GM19351 (cell line): ENCODE data around the gene IFT81.
"Not testable (repeated sequence)": the region's sequence is repeated elsewhere in the genome, so short reads cannot be mapped to it uniquely, and the experiment has no call there.

Source experiments
- ATAC-seq: cut with Tn5 transposase; IDR thresholded peaks from one replicate; pipeline ENCODE4 v1.9.1; 2021; ENCODE audit warnings: mild to moderate bottlenecking, moderate library complexity; ENCODE audit not compliant: unreplicated experiment

Gene IFT81

DNA sequence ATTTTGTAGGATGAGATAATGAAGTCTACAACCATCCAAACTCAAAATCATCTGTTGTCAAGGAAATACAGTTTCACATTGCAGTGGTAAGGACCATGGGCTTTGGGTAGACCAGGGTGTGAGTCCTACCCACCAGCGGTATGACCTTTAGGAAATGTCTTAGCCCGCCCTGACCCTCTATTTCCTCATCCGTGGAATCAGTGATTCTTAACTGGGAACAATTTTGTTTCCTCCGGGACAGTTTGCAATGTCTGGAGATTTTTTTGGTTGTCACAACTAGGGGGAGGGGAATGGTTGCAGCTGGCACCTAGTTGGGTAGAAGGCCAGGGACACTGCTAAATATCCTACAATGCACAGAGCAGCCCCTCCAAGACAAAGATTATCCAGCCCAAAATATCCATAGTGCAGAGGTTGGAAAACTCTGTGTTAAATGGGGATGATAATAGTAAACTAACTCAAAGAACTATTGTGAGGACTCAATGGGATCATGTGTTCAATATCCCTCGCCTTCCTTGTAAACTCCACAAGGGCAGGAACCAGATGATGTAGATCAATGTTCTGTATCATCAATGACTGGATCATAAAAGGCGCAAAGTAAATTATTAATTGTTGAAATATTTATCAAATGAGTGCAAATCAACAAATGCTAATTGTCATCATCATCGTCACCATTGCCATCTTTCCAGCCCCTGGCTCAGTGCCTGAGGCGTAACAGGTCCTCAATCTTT lies 15.7 kb upstream of the IFT81 start:
- no peak for ATAC-seq

DNA sequence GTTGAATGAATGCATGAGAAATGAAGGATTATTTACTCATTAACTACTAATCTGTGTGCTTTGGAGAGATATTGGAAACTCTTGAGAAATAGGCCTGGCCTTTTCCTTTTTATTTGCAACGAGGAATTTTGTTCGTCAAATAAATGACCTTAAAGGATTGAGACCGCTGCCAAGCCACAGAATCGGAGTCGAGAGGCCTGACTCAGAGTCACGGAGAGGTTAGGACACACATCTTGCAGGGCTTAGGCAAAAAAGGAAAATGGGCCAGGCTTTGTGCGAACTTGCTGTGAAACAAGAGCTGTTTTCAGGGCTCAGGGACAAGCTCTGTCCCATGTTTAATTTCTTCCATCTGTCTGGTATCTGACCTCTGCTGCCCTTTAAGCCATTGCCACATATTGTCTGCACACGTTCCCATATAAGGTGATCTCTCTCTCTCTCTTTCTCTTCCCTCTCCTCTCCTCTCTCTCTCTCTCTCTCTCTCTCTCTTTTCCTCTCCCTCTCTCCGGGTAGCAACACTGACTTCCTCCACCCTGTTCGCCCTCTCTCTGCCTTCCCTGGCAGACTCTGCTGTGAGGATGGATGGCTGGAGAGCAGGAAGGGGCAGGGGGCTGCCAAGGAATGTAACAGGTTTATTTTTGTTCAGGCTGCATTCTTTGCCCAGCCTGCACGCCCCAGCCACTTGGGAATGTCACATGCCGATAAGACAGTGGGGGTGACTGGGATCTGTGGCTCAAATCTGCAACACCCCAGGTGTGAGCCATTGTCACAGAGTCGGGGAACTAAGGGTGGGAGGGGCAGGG lies 14.9 kb upstream of the IFT81 start:
- no peak for ATAC-seq

GRCh38 chr12:110109837-110110535 lies 14.2 kb upstream of the IFT81 start:
- no peak for ATAC-seq

- ATAC-seq: no peak
These were observed 12.5 kb upstream of the IFT81 start for GRCh38 chr12:110111476-110112334.

- ATAC-seq: no peak
These were observed 11.9 kb upstream of the IFT81 start for GRCh38 chr12:110112335-110112660.

- ATAC-seq: no peak
These were observed 9.6 kb upstream of the IFT81 start for GRCh38 chr12:110114528-110114937.

DNA sequence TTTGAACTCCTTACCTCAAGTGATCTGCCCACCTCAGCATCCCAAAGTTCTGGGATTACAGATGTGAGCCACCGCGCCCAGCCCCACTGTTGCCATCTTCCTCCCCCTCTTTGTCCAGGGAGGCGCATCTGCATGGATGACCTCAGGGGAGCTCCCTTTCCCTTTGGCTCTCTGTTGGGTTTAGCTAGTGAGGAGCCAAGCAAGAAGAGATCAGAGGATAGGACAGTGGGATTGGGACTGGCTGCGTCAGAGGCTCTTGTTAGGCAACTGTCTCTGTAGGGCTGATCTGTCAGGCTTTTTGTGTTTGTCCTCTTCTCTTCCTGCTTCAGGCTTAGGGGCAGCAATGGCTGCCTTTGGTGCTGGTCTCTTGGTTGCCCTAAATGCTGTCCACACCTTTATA lies 8.5 kb upstream of the IFT81 start:
- no peak for ATAC-seq

DNA sequence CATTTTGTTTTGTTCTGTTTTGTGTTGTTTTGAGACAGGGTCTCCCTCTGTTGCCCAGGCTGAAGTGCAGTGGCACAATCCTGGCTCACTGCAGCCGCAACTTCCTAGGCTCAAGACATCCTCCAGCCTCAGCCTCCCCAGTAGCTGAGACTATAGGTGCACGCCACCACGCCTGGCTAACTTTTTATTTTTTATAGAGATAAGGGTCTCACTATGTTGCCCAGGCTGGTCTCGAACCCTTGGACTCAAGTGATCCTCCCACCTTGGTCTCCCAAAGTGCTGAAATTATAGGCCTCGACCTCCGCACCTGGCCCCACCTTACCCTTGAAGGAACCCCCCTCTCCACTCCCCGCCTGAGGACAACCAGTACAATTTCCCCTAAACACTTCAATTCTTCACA lies 7.5 kb upstream of the IFT81 start:
- no peak for ATAC-seq

DNA sequence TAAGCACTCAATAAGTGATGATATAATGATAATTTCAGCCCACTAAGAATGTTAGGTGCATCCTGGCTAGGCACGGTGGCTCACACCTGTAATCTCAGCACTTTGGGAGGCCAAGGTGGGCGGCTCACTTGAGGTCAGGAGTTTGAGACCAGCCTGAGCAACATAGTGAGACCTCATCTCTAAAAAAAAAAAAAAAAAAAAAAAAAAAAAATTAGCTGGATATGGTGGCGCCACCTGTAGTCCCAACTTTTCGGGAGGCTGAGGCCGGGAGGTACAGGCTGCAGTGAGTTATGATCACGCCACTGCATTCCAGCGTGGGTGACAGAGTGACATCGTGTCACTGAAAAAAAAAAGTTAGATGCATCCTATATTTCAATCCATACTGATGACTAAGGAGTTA lies 6.9 kb upstream of the IFT81 start:
- ATAC-seq: not testable (repeated sequence)

GRCh38 chr12:110117956-110118685 lies 6.0 kb upstream of the IFT81 start:
- ATAC-seq: no peak

GRCh38 chr12:110122929-110123328 lies 1.2 kb upstream of the IFT81 start:
- no peak for ATAC-seq

- peak; percentile 66 for ATAC-seq
These were observed 263 bp upstream of the IFT81 start for GRCh38 chr12:110123919-110124268.

DNA sequence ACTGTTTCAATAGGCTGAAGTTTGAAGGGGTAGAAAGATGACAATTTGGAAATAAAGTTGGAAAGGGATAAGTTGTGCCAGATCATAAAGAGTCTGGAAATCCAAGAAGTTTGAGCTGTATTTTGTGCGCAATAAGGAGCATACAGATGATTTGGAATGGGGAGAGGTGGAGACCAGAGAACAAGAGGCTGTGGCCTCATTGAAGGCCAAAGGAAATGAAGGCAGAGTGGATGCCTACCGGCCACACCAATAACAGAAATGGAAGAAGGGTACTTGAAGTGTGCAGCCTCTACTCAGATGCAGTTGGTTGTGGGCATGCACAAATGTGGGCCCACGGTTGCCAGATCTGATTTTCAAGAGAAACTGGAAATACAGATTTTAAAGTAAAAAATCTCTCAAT lies 2.4 kb downstream of the IFT81 start:
- ATAC-seq: no peak

DNA sequence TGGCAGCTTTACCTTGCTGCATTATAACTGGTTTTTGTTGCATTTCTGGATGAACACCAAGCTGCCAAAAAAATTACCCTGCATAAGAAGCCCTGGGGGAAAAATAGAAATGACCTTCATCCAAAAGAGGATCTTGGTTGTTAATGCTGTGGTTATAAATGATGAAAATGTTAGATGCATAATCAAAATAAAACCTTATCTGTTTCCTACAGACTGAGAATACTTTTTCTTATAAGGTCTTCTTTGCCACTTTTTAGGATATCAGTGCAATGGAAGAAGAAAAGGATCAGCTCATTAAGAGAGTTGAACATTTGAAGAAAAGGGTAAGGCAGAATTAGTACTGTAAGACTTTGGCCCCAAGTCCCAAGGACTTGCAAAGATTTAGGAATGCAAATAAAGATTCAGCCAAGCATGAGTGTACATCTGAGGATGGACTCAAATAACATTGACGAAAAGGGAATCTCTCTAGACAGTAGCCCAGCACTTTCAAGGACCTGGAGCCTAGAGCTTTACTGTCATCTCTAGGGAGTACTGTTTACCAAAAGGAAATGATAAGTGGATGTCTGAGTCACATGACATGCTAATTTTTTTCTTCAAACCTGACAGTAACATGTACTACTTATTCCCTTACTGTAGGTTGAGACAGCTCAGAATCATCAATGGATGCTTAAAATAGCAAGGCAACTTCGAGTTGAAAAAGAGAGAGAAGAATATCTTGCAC lies 10.7 kb downstream of the IFT81 start:
- no peak for ATAC-seq

DNA sequence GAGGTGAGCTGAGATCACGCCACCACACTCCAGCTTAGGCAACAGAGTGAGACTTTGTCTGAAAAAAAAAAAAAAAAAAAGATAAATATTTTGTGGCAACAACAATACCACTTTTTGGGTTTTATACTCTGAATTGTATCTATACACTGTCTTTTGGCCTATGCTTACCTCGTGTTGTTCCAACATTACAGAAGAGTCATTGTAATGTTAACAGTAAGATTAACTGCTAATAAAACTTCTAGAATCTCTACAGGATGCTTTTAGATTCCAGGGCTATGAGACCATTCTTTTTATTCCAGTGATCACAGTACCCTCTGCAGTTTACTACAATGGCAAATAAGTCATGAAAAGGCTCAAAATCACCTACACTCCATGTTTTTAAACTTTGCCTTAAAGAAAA lies 11.6 kb downstream of the IFT81 start:
- ATAC-seq: no peak

GRCh38 chr12:110137786-110138185 lies 13.6 kb downstream of the IFT81 start:
- no peak for ATAC-seq

DNA sequence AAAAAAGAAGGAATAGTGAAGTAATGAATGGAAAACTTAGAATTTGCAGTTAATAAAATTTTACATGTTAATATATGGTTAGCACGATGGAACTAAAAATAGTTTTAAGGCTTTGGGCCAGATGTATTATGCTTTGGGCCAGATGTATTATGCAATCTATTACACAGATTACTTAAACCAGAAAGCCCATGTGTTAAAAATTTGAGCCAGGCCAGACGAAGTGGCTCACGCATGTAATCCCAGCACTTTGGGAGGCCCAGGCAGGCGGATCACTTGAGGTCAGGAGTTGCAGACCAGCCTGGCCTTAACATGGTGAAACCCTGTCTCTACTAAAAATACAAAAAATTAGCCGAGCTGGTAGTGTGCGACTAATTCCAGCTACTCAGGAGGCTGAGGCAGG lies 17.2 kb downstream of the IFT81 start:
- no peak for ATAC-seq

DNA sequence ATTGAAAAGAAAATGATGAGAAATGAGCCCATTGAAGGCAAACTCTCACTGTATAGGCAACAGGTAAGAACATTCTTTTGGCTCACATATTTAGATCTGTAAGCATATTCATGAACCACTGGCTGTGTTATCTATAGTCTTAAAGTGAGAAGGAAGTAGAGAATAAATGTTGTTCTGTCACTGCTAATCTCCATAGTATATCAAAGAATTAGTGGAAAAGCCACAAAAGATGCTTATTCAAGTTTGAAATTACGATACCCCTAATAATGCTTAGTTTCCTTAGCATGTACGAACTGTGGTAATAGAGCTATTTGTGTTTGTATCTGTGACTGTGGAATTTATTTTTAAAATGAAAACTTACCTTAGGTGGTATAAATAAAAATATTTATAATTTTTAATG lies 22.8 kb downstream of the IFT81 start:
- no peak for ATAC-seq

GRCh38 chr12:110149086-110149660 lies 25.0 kb downstream of the IFT81 start:
- no peak for ATAC-seq
